ENCODE results near the gene CCDC92B.

The CCDC92B gene

DNA sequence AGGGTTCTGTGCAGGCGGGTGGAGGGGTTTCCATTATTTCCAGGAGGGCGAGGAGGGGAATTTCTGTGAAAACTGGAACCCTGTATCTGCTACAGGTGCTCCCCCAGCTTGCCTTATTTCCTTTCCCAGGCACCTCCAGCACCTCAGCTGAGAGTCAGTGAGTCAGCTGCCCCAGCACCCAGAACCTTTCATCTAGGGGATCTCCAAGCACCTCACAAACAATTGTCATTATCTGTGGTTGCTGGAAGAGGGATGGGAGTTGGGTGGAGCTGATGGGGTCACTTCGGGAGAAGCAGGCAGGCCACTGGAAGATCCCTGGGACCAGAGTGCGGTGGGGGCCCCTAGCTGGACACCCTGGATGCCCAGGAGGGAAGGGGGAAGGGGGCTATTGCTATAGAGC, 27.8 kb downstream of the CCDC92B start:
- no peak for DNase-seq (ENCODE audit: low spot score)

DNA sequence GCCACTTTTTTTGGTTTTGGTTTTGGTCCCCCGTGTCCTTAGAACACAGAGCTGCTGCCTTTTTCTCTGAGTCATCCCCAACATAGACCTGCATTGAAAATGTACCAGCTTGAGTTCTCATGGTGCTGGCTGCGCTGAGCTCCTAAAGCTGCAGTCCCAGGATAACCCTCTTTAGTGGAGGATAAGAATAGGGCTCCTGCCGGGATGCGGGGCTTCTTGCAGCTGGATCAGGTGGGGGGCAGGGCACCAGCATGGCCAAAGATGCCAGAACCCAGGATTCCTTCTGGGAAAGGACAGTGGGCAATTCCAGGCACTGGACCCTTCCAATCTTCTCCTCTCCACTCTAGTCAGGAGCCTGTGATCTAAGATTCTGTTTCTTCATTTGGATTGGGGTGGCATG, 29.6 kb downstream of the CCDC92B start:
- no peak for DNase-seq (ENCODE audit: low spot score)

DNA sequence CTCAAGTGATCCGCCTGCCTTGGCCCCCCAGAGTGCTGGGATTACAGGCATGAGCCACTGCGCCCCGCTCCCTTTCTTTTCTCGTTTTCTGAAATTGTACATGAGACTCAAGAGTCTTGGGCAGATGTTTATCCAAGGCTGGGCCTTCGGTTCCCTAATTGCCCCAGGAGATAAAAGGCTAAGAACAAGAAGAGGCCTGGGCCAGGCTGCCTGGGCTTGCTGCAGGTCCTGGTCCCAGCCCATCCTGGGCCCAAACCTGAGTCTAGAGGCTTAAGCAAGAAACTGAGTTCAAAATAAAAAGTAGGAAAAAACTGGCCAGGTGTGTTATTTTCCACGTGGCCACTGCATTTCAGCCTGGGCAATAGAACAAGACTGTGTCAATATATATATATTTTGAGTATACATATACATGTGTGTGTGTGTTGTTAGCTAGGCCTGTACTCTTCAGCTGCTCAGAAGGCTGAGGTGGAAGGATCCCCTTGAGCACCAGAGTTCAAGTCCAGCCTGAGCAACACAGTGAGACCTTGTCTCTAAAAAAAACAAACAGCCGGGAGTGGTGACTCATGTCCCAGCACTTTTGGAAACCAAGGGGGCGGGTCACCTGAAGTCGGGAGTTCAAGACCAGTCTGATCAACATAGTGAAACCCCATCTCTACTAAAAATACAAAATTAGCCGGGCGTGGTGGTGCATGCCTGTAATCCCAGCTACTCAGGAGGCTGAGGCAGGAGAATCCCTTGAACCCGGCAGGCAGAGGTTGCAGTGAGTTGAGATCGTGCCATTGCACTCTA, 31.1 kb downstream of the CCDC92B start:
- DNase-seq (ENCODE audit: low spot score): peak; percentile 24

DNA sequence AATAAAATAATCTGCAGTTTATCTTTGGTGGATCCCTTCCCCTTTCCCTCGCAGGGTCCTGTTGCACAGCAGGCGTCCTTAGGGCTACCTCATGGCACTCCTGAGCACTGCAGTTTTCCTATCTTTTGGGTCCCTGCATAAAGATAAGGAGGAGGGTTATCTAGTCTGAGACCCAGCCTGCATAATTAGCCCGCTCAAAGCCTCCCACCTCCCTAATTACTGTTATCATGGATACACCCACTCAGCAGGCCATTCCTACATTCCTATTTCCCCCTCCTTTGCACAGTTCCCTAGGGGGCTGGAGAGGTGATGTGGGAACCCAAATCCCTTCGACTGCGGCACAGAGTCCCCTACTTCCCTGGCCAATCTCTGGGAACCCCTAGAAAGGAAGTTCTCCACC, 32.8 kb downstream of the CCDC92B start:
- no peak for DNase-seq (ENCODE audit: low spot score)

DNA sequence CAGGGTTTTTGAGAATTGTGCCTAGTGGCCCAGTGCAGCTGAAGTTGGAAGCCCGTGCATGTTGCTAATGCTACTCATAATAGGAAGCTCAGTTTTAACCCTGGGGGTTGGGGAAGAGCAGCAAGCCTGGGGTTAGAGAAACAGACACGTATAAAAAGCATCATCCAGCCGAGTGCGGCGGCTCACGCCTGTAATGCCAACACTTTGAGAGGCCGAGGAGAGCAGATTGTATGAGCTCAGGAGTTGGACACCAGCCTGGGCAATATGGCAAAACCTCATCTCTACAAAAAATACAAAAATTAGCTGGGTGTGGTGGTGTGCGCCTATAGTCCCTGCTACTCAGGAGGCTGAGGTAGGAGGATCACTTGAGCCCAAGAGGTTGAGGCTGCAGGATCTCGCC, 35.6 kb downstream of the CCDC92B start:
- DNase-seq (ENCODE audit: low spot score): no peak

DNA sequence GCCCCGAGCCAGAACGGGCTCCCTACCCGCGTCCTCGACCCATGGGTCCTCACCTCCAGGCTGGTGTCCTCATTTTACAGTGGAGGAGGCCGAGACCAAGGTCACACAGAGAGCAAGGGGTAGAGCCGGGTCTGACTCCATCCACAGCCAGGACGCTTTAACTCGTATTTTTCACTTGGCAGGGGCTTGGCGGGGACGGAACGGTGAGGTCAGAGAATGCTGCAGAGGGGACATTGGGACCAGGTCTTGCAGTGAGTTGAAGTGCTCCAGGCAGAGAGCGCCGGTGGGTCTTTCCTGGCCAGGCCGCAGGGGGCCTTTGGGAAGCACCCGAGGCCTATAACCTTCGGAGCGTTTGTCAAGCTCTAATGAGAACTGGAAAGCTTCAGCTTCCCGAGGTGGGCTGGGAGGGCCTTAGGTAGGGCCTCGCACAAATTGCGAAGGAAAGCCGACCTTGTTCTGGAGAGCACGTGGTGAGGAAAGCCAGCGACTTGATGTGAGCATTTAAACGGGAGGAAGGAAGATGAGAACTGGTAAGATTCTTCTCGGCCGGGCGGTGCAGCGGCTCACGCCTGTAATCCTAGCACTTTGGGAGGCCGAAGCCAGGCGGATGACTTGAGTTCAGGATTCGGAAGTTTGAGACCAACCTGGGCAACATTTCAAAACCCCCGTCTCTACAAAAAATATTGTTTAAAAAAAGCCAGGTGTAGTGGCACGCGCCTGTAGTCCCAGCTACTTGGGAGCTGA, 37.0 kb downstream of the CCDC92B start:
- no peak for DNase-seq (ENCODE audit: low spot score)

DNA sequence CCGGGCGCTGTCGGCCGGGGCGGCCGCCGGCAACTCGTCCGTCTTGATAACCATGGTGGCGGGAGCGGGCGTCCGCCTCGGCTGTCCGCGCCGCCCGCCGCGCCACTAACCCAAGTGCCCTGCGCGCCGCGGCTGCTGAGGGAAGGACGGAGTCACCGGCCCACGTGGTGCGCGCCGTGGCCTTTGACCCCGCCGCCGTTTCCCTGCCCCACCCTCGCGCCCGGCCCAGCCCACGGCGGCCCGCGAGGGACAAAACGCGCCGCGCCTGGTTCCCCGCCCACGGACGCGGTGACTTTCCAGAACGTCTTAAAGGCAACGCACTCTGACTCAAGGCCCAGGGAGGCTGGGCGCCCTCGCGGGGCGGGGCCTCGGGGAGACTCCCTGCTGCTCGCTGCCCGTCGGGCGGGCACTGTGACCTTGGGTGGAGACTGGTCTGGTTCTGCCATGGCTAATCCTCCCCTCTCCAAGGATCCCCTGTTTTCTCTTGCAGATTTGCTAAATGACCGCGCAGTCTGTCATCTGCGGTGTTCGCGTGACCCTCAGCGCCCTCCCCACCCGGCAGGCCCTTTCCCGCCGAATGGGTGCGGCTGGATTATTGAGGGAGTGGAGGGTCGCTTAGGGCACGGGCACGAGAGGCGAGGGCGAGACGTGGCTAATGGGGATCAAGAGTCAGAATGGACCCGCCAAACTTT, 37.7 kb downstream of the CCDC92B start, which contains the start of gene CLUH:
Gene CLUH, minus strand, starts transcription at position 157 of the 692 bp plus-strand sequence. Its CDS starts 103 bp downstream, at position 54.
- peak; percentile 95 for DNase-seq (ENCODE audit: low spot score)

DNA sequence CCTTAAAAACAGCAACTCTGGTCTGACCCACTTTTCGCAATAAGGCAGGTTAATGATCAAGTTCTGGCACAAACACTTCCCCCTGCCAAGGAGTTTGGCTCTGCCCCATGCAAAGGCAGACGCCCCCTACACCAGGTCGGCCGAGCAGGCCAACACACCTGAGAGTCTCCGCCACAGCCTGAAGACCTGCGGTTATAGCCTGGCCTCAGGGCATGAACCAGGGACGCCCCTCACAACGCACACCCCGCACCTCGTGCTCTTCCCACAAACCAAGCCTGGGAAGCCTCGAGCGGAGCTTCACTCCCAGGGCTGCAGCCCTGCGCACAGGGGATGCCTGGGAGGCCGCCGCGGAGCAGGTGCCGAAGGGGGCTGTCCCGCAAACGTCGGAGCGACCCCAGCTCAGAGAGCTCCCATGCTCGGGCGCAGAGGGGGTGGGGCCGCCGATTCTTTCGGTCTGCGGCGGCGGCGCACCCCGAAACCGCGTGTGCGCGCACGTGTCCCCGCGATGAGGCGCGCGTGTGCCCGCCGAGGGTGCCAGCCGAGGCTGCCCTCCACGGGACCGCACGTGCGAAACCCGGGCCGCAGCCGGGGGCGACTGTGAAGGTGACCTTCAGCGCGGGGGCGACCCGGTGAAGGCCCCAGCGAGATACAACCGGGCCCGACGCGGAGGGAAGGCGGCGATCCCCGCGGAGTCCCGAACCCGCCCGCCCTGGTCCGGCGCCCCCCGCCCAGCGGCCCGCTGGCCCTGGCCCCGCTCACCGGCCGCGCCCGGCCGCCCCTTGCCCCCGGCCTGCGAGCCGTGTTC, 38.4 kb downstream of the CCDC92B start:
- peak; percentile 38 for DNase-seq (ENCODE audit: low spot score)

DNA sequence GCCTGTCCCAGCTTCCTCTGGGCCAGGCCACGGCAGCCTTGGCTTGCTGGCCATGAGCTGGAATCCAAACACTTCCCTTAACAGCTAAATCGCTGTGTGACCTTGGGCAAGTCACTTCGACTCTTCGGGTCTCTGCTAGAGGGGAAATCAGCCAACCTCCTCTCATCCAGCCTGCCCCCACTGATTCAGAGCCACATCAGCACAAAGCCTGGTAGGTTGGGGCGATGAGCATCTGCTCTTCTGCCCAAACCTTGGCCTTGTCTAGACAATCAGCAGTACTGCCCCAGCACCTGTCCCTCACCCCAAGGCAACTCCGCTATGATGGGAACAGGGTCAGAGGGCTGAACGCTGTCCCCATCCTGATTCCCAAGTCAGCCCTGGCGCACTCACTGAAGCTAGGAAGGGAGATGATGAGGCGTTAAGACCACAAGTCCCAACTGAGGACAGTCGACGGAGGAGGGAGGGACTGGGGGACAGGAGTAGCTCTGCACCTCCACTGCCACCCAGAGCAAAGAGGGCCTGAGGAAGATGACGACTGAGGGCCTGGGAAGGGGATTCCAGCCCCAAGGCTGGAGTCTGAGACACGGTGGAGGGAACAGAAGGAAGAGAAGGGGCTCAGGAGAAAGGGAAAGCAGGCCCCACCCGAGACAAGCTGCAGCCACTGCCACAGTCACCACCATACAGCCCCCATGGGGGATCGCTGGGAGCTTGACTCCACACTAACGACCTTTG, 39.2 kb downstream of the CCDC92B start:
- peak; percentile 60 for DNase-seq (ENCODE audit: low spot score)

DNA sequence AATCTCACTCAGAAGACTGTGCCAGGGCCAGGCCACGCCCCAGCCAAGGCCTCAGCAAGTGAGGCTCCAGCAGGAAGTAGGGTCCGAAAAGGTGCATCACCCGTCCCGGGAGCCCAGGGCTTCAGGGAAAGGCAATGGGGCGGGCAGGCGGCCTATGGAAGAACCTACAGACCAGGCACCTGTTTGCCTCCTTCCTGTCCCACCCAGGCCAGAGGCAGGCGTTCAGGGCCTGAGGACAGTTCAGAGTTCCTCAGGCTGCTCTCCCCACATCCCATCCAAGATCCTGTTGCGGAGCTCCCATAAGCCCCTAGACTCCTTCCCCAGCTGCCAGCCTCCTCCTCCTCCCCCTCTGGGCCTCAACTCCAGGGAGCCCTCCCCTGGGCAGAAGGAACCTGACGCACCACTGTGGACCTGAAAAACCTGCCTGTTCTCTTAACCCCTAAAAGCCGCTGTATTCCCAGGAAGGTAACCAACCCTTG, 40.2 kb downstream of the CCDC92B start:
- peak; percentile 30 for DNase-seq (ENCODE audit: low spot score)

DNA sequence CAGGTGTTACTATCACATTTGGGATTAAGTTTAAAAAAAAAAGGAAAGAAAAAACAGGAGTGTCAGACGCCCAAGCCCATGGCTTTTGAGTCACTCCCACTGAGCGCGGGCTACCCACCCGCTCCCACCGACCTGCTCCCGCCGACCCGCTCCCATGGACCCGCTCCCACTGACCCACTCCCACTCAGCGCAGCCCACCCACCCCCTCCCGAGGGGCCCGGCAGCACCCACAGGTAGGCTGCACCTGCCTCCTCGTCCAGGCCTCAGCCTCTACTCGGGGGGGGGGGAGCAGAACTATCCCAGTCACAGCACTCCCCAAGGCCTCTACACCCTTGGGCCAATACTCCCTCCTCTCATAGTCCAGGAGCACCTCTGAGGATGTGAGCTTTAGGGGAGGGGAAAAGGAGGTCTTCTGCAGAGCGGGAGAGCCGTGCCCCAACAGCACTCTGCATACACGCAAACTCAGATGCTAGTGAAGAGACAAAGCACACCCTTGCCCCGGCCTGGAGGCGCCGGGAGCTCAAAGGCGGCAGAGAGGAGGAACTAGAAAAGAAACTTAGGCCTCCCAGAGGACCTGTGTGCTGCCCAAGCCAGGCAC, 40.8 kb downstream of the CCDC92B start:
- no peak for DNase-seq (ENCODE audit: low spot score)

DNA sequence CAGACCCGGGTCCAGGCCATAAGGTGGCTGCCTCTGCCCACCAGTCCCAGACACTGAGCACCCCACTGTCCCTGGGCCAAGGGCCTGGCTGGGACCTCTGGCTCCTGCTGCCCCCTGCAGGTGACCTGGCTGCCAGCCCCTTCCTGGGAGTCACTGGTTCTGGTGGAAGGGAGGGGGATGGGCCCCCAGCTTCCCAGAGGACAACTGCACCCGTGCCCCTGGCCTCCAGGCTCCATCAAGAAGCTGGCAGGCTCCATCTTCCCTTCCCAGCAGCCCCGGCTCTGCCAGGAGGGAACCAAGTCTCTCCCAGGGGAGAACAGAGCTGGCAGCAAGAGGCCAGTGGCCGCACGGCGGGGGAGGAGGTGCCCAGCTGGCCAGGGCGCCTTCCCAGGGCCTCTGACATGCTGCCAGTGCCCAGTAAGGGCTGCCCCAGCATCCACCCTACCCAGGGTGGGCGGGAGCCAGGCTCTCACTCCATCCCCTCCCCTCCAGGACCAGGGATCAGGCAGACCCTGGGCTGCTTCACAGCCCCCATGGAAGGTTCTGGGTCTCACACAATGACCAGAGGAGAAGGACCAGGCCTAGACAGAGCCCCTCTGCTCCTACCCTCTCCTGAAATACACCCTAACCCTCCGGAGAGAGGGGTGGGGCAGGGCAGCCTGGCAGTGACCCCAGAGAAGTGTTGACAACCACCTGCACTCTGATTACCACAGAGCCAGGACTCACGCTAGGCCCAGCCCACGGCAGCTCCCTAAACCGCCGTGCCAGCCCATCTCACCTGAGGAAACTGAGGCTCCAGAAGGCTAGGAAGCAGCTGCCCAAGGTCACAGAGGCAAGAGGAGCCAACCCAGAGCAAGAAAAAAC, 41.5 kb downstream of the CCDC92B start:
- no peak for DNase-seq (ENCODE audit: low spot score)

DNA sequence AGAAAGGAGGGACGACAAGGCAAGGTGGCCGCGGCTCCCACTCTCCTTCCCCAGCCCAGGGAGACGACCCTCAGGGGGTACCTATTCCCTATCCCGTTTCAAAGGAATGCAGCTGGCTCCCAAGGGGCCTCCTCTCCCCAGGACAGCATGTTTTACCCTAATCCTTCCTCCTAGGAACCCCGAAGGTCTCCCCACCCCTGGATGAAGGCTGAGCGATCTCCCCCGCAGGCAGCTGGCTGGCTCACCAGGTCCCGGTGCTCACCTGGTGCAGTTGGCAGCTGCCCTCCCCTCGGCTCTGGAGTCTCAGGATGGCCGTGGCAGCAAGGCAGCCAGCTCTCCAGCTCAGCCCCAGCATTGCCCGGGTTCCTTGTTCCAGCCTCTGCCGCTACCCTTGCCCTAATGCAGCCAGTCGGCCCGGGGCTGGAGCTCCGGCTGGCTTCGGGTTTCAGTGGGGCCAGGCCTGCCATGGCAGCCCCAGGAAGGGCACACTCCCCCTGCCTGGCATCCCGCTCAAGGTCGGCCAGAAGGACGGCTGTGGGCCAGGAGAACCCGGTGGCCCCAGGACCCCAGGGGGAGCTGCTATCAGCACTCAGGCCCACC, 42.4 kb downstream of the CCDC92B start:
- no peak for DNase-seq (ENCODE audit: low spot score)

DNA sequence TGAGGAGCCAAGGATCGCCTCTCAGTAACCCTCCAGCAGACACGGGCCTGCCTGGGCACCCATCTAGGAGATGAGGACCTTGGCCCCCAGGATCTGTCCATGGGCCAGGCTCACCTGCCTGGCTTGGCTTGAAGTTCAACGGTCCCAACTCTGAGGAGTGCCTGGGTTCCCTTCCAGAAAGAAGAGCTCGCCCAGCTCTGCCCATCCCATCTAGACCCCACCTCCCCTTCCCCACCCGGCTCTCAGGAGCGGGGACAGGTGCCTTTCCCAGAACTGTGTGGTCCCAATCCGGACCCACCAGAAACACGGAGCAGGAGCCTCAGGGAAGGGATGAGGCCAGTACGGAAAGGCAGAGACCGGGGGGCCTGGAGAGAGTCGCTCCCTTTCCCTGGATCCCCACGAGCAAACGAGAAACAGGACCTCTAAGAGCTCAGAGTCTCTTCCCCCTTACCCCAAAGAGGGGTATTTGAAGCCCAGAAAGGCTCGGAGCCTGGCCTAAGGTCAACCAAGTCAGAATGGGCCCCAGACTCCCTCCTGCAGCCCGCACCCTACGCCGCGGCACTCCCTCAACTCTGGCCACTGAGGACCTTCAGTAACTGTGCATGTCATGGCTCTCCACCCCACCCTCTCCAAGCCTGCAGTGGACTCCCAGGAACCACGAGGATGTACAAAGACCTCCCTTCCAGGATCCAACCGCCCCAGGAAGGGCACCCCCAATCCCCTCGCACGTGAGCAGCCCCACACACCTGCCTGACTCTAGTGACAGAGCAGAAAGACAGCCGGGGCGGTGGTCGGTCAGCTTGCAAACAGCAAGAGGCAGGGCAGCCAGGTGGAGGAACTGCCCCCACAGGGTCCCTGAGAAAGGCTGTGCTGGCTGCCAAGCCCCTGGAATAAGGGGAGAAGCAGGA, 43.3 kb downstream of the CCDC92B start:
- no peak for DNase-seq (ENCODE audit: low spot score)

DNA sequence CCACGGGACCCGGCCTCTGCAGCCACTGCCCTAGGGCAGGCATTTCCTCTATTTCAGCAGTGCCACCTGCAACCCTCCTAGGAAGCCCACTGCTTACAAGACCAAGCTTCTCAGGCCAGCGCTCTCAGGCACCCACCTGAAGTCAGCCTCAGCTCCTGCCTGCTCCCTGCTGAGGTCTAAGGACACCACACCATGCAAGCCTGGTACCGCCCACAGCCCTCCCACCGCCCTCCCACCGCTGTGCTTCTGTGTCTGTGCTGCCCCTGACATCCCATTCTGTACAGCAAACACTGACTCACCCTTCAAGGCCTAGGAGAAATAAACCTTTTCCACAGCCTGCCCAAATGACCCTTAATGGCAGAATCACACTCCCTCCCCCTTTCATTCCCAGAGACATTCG, 44.2 kb downstream of the CCDC92B start:
- no peak for DNase-seq (ENCODE audit: low spot score)

DNA sequence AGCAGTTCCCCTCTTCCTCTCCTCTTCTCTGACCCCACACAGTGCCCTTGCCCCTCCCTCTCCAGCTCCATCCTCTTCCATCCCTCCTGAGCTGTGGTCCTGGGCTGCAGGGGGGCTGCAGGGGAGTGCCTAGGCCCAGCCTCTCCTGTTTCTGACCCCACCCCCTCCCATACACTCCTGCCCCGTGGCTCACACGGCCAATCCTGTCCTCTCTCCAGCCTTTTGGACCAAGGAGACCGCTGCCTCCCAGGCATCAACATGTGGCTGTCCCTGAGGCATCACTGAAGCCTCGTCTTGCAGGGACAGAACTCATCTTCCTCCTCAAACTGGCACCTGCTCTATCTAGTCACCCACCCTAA, 44.6 kb downstream of the CCDC92B start:
- no peak for DNase-seq (ENCODE audit: low spot score)

DNA sequence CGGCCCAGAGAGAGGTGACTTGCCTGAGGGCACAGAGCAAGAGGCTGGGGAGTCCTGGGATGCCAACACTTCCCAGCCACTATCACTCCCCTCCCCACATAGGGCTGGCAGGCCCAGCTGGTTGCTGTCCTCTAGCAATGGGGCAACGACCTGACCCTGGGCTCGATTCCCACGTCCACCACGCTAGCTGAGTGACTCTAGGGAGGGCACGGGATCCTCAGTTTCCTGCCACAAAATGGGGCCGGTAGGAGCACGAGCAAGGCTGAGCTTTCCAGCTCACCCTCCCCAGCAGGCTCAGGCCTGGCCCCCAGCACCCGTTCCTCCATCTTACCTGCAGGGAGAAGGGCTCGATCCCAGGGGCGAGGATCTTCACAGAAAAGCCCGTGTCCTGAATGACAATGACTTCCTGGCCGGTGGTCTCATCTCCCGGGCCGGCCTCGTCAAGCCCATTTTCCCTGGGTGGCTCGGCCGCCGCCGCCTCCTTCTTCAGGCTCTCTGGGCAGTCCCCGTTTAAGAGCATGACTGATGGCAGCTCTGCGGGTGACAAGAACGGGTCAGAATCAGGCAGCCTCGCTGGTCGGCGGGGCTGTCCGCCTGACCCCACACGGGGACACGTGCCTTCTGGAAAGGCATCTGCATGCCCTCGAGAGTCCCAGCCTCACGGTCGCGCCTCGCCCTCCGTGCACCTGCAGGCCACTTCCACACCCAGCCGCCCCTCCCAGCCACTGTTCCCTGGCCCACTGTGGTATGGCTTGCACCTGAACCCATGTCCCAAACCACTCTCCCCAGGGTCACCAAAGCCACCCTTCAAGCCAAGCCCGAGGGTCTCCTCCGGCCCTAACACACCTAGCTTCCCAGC, 45.2 kb downstream of the CCDC92B start:
- DNase-seq (ENCODE audit: low spot score): no peak
